ENCODE data around the gene MED9. TPM values are rescaled to one million over a fixed set of nuclear protein-coding genes. Genes with fewer than 3 reads are reported as not detected.

Gene MED9
- total and polyA plus RNA-seq, 10 of the 15 experiments (the other 5 are each of a cell fraction or from before 2014, with no cell fraction given), result 1.5 to 22.4 (median 14.8) TPM

GRCh38 chr17:17479209-17479608, 2.4 kb downstream of the MED9 start:
- H3K9ac ChIP-seq (ENCODE audit: control insufficient read depth, insufficient read depth, low read length), result no peak overlapping the region; the same call in 1 of the 2 replicates
- ChIA-PET SMC1A (ENCODE audit: uncharacterized antibody, unreplicated experiment) (no interaction called here), RAD21 (ENCODE audit: unreplicated experiment) (interaction anchor here (0.5 kb wide), 1 partner anchor 503 kb away, joined by 4 read pairs; no protein-coding TSS in a partner anchor), CTCF (interaction anchor here (0.6 to 1.0 kb wide), 2 partner anchors 11 to 1547 kb away, joined by 3 to 5 read pairs; no protein-coding TSS in a partner anchor), POLR2A (interaction anchor here (0.6 kb wide), 1 partner anchor 433 kb away, joined by 3 read pairs; no protein-coding TSS in a partner anchor)
- H3K79me2 ChIP-seq (ENCODE audit: control insufficient read depth, insufficient read depth, low read length), result peaks cover 34% of the 10 kb centered on the region
- H3K9me3 ChIP-seq (replicated peaks; ENCODE audit: control insufficient read depth, insufficient read depth, low read length), result no peaks in the 10 kb centered on the region
- peak overlapping the region; percentile 35; the same call in 1 of the 2 replicates for H3K4me2 ChIP-seq (ENCODE audit: control insufficient read depth, insufficient read depth)
- 100% methylated on average over 3 of the region's 3 CpGs for WGBS (ENCODE audit: insufficient coverage, insufficient replicate concordance, low lambda C conversion rate, missing lambda C conversion rate)
- H3K27me3 ChIP-seq (replicated peaks in 1 of 2; ENCODE audit: control insufficient read depth in 2 of 2, insufficient read depth in 2 of 2, low read length in 1 of 2), result no peaks in the 10 kb centered on the region
- FAIRE-seq (no peak), DNase-seq (ENCODE audit: low read depth, low spot score) (no peak), ATAC-seq (no peak)
- in situ Hi-C loops (cut with MboI), result no loop called here
- H4K20me1 ChIP-seq (ENCODE audit: control insufficient read depth, insufficient read depth), result no peaks in the 10 kb centered on the region
- no peak overlapping the region for H3K4me3 ChIP-seq
- no peak overlapping the region for H3K27ac ChIP-seq (ENCODE audit: control insufficient read depth, insufficient read depth)
- H3K4me1 ChIP-seq (ENCODE audit: control insufficient read depth, insufficient read depth, low read length), result no peaks in the 10 kb centered on the region; the same call in 1 of the 2 replicates
- intact Hi-C loops (cut with micrococcal nuclease; ENCODE audit: unreplicated experiment), result no loop called here
- BruUV-seq (replicated peaks), result no TSS peak
- peaks cover 1 to 3% of the 10 kb centered on the region in 2 experiments; a peak in 3 of 4 replicates for H3K36me3 ChIP-seq (ENCODE audit: control insufficient read depth in 2 of 2, insufficient read depth in 2 of 2, low read length in 1 of 2)
- no peak overlapping the region for H2AFZ ChIP-seq (ENCODE audit: control insufficient read depth, low read depth, low read length)
- no peak for TF ChIP-seq NRF1 (conservative IDR thresholded peaks at IDR 0.05; ENCODE audit: low read depth, low read length)
- no peak for TF ChIP-seq SUZ12 (IDR thresholded peaks at IDR 0.05; ENCODE audit: unreplicated experiment)
- no peak for TF ChIP-seq MXI1 (IDR thresholded peaks at IDR 0.05; ENCODE audit: low read depth, low read length)
- no peak for TF ChIP-seq ZBTB4 (CRISPR knock-in tag; IDR thresholded peaks at IDR 0.05)
- TF ChIP-seq ZBED1 (IDR thresholded peaks at IDR 0.05; ENCODE audit: borderline replicate concordance), result no peak
- TF ChIP-seq EP300 (IDR thresholded peaks at IDR 0.05; ENCODE audit: borderline replicate concordance in 1 of 2, control insufficient read depth in 1 of 2, low read depth in 2 of 2, low read length in 2 of 2), result no peak
- TF ChIP-seq ATF2 (IDR thresholded peaks at IDR 0.05; ENCODE audit: low read length), result no peak
- TF ChIP-seq RELB (IDR thresholded peaks at IDR 0.05; ENCODE audit: low read depth), result no peak
- no peak for TF ChIP-seq NBN (IDR thresholded peaks at IDR 0.05)
- TF ChIP-seq POLR2AphosphoS2 (IDR thresholded peaks at IDR 0.05; ENCODE audit: low read depth, low read length), result no peak
- no peak for TF ChIP-seq RFX5 (IDR thresholded peaks at IDR 0.05; ENCODE audit: low read depth, low read length)
- TF ChIP-seq HDAC6 (IDR thresholded peaks at IDR 0.05; ENCODE audit: unreplicated experiment), result no peak
- TF ChIP-seq NFYB (IDR thresholded peaks at IDR 0.05; ENCODE audit: insufficient read depth, low read depth, low read length), result no peak
- TF ChIP-seq PRDM15 (CRISPR knock-in tag; IDR thresholded peaks at IDR 0.05), result no peak
